Adrenal gland (tissue), 12 donors: Measurements from ENCODE around the gene DBF4. TPM values are rescaled to one million over a fixed set of nuclear protein-coding genes. Genes with fewer than 3 reads are reported as not detected.
"Not testable (repeated sequence)": the region's sequence is repeated elsewhere in the genome, so short reads cannot be mapped to it uniquely, and the experiment has no call there.

Experiments
- DNase-seq, 7 donors: peaks; one replicate each; pipeline ENCODE4 v3.0.0-alpha.2; 2019 to 2020
- H3K27ac ChIP-seq, 5 donors: fragments of 200-600 bp; sonication (generic) in 4 of 5; 1 replicate in 3 of 5; 2 replicates in 2 of 5; pipeline versions ENCODE4 v1.5.1 to v1.8.0; 2016 to 2020; ENCODE audit warnings: mild to moderate bottlenecking in 1 of 5
- H3K27me3 ChIP-seq: fragments of 200-600 bp; 2 replicates; pipeline ENCODE4 v1.8.0; 2021
- H3K36me3 ChIP-seq, 2 donors: fragments of 200-600 bp; replicated peaks in 1 of 2; 1 replicate in 1 of 2; 2 replicates in 1 of 2; pipeline versions ENCODE4 v1.5.1 to v1.8.0; 2018 to 2022
- H3K4me1 ChIP-seq, 2 donors: fragments of 200-600 bp; replicated peaks in 1 of 2; 1 replicate in 1 of 2; 2 replicates in 1 of 2; pipeline versions ENCODE4 v1.5.1 to v1.8.0; 2018 to 2021
- H3K4me3 ChIP-seq, 4 donors: fragments of 200-600 bp; sonication (generic) in 3 of 4; one replicate each; pipeline ENCODE4 v1.5.1; 2016 to 2018
- H3K9me3 ChIP-seq, 3 donors: fragments of 200-600 bp; sonication (generic) in 1 of 3; replicated peaks in 1 of 3; 1 replicate in 2 of 3; 2 replicates in 1 of 3; pipeline versions ENCODE4 v1.5.1 to v1.8.0; 2016 to 2021
- POLR2A ChIP-seq, 2 donors: fragments of 450-650 bp; IDR thresholded peaks; one replicate each; pipeline ENCODE4 v1.6.1; 2017; ENCODE audit warnings: antibody characterized with exemption in 2 of 2, mild to moderate bottlenecking in 2 of 2, moderate library complexity in 1 of 2
- WGBS, 4 donors: extraction: QIAGEN DNeasy Blood & Tissue Kit in 2 of 4; methylation state at CpG; one replicate each; pipeline versions ENCODE4 v1.1.5 to v1.1.7; 2013 to 2017; 5-methylcytosine and 5-hydroxymethylcytosine counted together
- intact Hi-C, 2 donors: fragments of 100-400 bp; cut with DNase I; formaldehyde crosslinking; loops; one replicate each; pipeline versions ENCODE4 v1.14.1 to v1.15.0; 2022 to 2023
- polyA plus RNA-seq, 3 donors: library from polyadenylated mRNA; stranded (reverse); fragments of 200-250 nt in 2 of 3; fragments of 350-450 nt in 1 of 3; fragmentation: Illumina TruSeq in 1 of 3; extraction: RNeasy Lipid Tissue Mini Kit (QIAGEN cat#74804) in 1 of 3; gene quantifications; one replicate each; pipeline ENCODE4 v1.2.3, GENCODE V29; 2013 to 2014
- total RNA-seq, 9 donors: library from RNA; depleted of rRNA in 4 of 9; stranded (reverse); fragments of >200 nt in 4 of 9; fragments of 120-200 nt in 1 of 9; fragmentation: NEBNext Ultra II Directional in 1 of 9; extraction: Animal tissue kit (Norgen Biotek cat#: 25700) in 1 of 9; gene quantifications; one replicate each; pipeline versions ENCODE4 v1.1.0 to v1.2.4, GENCODE V29; 2013 to 2023
- TF ChIP-seq, protein P1 (sequence below), 6 experiments: fragments of 450-650 bp in 4 of 6; fragments of 200-600 bp in 2 of 6; sonication (generic) in 1 of 6; IDR thresholded peaks; 1 replicate in 5 of 6; 2 replicates in 1 of 6; pipeline versions ENCODE4 v1.5.1 to v1.8.0; 2016 to 2021; ENCODE audit warnings: antibody characterized with exemption in 6 of 6, mild to moderate bottlenecking in 2 of 6, moderate library complexity in 1 of 6
- donor health status: healthy with polysubstance abuse.
- donor health status: Bipolar disorder and iron deficiency.
- donor health status: DM: yes; HTN: yes; CAD: no.
- donor health status: DM: no; HTN: no; CAD: no.
- donor health status: DM: no; HTN: no; CAD: no.
- donor health status: DM: yes; HTN: yes; CAD: no.

Gene DBF4
- total and polyA plus RNA-seq, 12 donors: 0.91 to 23.2 (median 7.2) TPM

DNA sequence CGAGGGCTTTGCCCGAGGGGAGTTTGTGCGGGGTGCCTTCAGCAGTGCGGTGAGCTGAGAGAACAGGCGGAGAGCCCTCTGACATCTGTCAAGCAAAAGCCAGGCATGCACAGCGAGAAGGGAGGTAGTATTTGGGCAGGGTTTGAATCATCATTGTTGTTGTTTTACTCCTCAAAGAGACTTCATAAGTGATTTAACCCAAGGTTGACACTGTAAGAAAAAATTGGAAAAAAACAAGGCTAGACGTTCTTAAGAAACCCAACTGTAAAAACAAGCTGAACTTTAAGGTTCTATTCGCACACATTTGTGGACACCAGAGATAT lies 59.1 kb downstream of the DBF4 start:
- DNase-seq: no peak
- H3K27ac ChIP-seq: no peak overlapping the region
- intact Hi-C loops: loop anchor here in 1 of 2 donors (10.0 kb wide), 1 partner anchor 179 kb away; no protein-coding TSS in a partner anchor
- H3K4me1 ChIP-seq: peaks cover 10 to 13% of the 10 kb centered on the region in 2 donors
- no peaks in the 10 kb centered on the region for H3K36me3 ChIP-seq
- 22 to 29% (median 25%) methylated on average over 5 to 8 of the region's 8 CpGs for WGBS, 4 donors
- TF ChIP-seq, protein P1, sequence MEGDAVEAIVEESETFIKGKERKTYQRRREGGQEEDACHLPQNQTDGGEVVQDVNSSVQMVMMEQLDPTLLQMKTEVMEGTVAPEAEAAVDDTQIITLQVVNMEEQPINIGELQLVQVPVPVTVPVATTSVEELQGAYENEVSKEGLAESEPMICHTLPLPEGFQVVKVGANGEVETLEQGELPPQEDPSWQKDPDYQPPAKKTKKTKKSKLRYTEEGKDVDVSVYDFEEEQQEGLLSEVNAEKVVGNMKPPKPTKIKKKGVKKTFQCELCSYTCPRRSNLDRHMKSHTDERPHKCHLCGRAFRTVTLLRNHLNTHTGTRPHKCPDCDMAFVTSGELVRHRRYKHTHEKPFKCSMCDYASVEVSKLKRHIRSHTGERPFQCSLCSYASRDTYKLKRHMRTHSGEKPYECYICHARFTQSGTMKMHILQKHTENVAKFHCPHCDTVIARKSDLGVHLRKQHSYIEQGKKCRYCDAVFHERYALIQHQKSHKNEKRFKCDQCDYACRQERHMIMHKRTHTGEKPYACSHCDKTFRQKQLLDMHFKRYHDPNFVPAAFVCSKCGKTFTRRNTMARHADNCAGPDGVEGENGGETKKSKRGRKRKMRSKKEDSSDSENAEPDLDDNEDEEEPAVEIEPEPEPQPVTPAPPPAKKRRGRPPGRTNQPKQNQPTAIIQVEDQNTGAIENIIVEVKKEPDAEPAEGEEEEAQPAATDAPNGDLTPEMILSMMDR (IDR thresholded peaks at IDR 0.05): no peak
- no peak for TF ChIP-seq POLR2A (IDR thresholded peaks at IDR 0.05)
- no peaks in the 10 kb centered on the region for H3K9me3 ChIP-seq
- peak overlapping the region in 2 of 4 donors; percentile 90 to 92 for H3K4me3 ChIP-seq
- no peaks in the 10 kb centered on the region for H3K27me3 ChIP-seq

DNA sequence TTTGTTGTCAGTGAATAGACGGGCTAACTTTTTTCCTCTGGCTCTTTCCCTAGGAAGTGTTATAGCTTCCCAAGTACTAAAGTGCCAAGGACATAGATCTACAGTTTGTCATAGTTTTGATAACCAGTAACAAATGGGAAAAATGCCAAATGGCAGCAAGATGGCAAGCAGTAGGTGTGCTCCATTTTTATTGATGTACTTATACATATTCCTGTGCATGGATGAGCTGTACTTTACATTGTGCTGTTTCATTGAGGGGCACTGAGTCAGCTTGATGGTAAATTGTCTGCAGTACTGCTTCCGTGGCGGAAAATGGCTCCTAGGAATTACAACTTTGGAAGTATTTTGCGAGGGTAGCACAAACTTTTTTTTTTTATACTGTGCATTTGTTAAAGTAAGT lies 64.8 kb downstream of the DBF4 start:
- intact Hi-C loops: no loop called here
- WGBS, 4 donors: 76 to 85% (median 81%) methylated on average over 4 of the region's 4 CpGs
- TF ChIP-seq, protein P1 (IDR thresholded peaks at IDR 0.05): no peak
- DNase-seq: no peak
- Histone ChIP-seq H3K27me3 (no peaks in the 10 kb centered on the region), H3K9me3 (no peaks in the 10 kb centered on the region), H3K27ac (no peak overlapping the region), H3K4me3 (no peak overlapping the region), H3K4me1 (no peaks in the 10 kb centered on the region), H3K36me3 (no peaks in the 10 kb centered on the region)

DNA sequence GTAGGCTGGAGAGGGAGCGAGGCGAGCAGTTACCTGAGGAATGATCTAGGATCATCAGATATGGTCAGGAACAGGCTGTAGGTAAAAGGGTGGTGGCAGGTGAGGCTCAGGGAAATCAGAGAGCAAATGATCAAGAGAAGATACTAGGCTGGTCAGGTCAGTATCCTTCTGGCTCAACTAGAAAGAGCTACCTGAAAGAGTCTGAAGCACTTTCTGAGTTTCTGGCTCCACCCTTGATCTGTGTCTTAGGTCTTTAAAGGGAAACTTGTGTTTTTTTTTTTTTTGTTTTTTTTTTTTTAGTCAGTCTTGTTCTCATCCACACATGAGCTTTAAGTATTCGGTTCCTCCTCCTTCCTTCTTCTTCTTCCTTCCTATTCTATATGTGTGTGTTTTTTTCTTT lies 68.3 kb downstream of the DBF4 start:
- Histone ChIP-seq H3K27me3 (no peaks in the 10 kb centered on the region), H3K4me1 (no peaks in the 10 kb centered on the region), H3K27ac (no peak overlapping the region), H3K4me3 (no peak overlapping the region), H3K36me3 (no peaks in the 10 kb centered on the region), H3K9me3 (no peaks in the 10 kb centered on the region)
- TF ChIP-seq POLR2A (IDR thresholded peaks at IDR 0.05): no peak
- TF ChIP-seq, protein P1 (IDR thresholded peaks at IDR 0.05): no peak
- WGBS, 4 donors: 88 to 95% (median 92%) methylated on average over 3 of the region's 3 CpGs
- DNase-seq: no peak
- intact Hi-C loops: no loop called here

DNA sequence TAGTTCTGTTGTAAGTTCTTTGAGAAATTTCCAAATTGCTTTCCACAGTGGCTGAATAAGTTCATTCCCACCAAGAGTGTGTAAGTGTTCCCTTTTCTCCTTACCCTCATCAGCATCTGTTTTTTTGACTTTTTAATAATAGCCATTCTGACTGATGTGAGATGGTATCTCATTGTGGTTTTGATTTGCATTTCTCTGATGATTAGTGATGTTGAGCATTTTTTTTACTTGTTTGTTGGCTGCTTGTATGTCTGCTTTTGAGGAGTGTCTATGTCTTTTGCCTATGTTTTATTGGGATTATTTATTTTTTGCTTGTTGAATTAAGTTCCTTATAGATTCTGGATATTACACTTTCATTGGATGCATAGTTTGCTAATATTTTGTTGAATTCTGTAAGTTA lies 69.6 kb downstream of the DBF4 start:
- H3K36me3 ChIP-seq, H3K4me1 ChIP-seq, H3K27ac ChIP-seq, H3K27me3 ChIP-seq, H3K9me3 ChIP-seq, DNase-seq, H3K4me3 ChIP-seq, intact Hi-C loops: not testable (repeated sequence)

DNA sequence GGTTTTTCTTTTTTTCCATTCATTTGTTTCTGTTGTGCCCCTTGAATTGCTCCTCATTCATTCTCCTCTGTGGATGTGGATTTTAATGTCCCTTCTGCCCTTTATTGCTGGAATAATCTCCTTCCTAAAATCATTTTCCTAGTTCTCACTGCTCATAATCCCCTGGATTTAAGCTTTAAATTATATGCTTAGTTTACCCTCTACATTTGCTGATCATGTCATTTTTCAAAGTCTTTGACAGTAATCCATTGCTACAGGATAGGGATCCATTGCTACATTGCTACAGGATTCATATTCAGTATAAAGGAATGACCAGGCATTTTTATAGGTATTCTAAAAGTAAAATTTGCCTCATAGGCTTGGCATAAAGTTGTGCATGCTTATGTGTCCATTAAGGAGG lies 72.1 kb downstream of the DBF4 start:
- no peaks in the 10 kb centered on the region for H3K4me1 ChIP-seq
- TF ChIP-seq POLR2A (IDR thresholded peaks at IDR 0.05): no peak
- no peak for DNase-seq
- intact Hi-C loops: no loop called here
- no peaks in the 10 kb centered on the region for H3K9me3 ChIP-seq
- H3K4me3 ChIP-seq: no peak overlapping the region
- no peaks in the 10 kb centered on the region for H3K36me3 ChIP-seq
- no peak overlapping the region for H3K27ac ChIP-seq
- no peaks in the 10 kb centered on the region for H3K27me3 ChIP-seq

Other genes starting within 250 kb of the DBF4 start
- gene RUNDC3B, start 248.1 kb upstream of the DBF4 start, total RNA-seq: 10 to 100 TPM in 8 of 9 donors, 1 to 10 TPM in 1; 8.5 to 47.4 (median 28.9) TPM
- 10 to 100 TPM in 2 of 3 donors, 1 to 10 TPM in 1; 9.8 to 40.5 (median 12.8) TPM for gene RUNDC3B, start 248.1 kb upstream of the DBF4 start, polyA plus RNA-seq
- 10 to 100 TPM in 8 of 9 donors, 1 to 10 TPM in 1; 9.9 to 57.2 (median 25.8) TPM for gene SLC25A40, start 133 bp upstream of the DBF4 start, total RNA-seq
- gene SLC25A40, start 133 bp upstream of the DBF4 start, polyA plus RNA-seq: 10 to 100 TPM in 1 of 3 donors, 1 to 10 TPM in 2; 4.5 to 21.6 (median 6.1) TPM
- 10 to 100 TPM in 8 of 9 donors, 1 to 10 TPM in 1; 7.8 to 35.0 (median 24.8) TPM for gene ADAM22, start 57.8 kb downstream of the DBF4 start, total RNA-seq
- gene ADAM22, start 57.8 kb downstream of the DBF4 start, polyA plus RNA-seq: 1 to 10 TPM; 2.3 to 5.2 (median 3.2) TPM